PFSK-1 (cell line): ENCODE data around the gene NIM1K.

Experiments used
- FOXP2 ChIP-seq: optimal IDR thresholded peaks from 2 replicates; pipeline ENCODE3; 2011; ENCODE audit warnings: borderline replicate concordance, control low read depth, inconsistent platforms; ENCODE audit not compliant: insufficient read depth; ENCODE audit errors: extremely low read length, extremely low read depth
- POLR2AphosphoS5 ChIP-seq: IDR thresholded peaks from 2 replicates; pipeline ENCODE4 v1.6.1; 2012; ENCODE audit warnings: low read depth, mild to moderate bottlenecking, control low read depth, low read length, moderate library complexity
- SIN3A ChIP-seq: IDR thresholded peaks from 2 replicates; pipeline ENCODE4 v1.6.1; 2012; ENCODE audit warnings: mild to moderate bottlenecking, low read length, moderate library complexity, borderline replicate concordance; ENCODE audit not compliant: insufficient read depth
- TAF1 ChIP-seq: IDR thresholded peaks from 2 replicates; pipeline ENCODE4 v1.6.1; 2012; ENCODE audit warnings: low read length, control low read depth, borderline replicate concordance; ENCODE audit not compliant: insufficient read depth
- TF ChIP-seq, protein P1 (sequence below), 2 experiments: IDR thresholded peaks; 2 replicates each; pipeline versions ENCODE4 v1.6.1 to v1.8.0; 2011 to 2012; ENCODE audit warnings: low read depth in 2 of 2, low read length in 2 of 2, control low read depth in 1 of 2, inconsistent platforms in 1 of 2, mild to moderate bottlenecking in 1 of 2, moderate library complexity in 1 of 2; ENCODE audit not compliant: insufficient read depth in 1 of 2

Gene NIM1K

DNA sequence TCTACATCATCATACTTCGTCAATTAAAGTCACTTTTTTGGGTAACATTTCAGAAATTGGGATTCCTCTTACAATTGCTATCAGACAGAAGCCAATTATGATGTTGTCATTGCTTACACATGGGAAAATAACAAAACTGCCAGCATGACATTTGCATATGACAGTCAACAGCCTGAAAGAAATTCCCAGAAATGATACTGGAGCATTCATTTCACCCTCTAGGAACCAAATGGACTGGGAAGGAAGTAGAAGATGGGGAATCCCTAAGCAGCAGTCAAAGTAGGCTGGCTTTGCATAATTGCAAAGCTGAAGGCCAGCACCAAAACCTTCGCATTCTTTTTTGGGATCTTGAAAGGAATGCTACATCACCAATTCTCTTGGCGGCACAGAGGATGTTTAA, 110.5 kb downstream of the NIM1K start:
- no peak for TF ChIP-seq FOXP2
- TF ChIP-seq POLR2AphosphoS5 = no peak
- TF ChIP-seq, protein P1, sequence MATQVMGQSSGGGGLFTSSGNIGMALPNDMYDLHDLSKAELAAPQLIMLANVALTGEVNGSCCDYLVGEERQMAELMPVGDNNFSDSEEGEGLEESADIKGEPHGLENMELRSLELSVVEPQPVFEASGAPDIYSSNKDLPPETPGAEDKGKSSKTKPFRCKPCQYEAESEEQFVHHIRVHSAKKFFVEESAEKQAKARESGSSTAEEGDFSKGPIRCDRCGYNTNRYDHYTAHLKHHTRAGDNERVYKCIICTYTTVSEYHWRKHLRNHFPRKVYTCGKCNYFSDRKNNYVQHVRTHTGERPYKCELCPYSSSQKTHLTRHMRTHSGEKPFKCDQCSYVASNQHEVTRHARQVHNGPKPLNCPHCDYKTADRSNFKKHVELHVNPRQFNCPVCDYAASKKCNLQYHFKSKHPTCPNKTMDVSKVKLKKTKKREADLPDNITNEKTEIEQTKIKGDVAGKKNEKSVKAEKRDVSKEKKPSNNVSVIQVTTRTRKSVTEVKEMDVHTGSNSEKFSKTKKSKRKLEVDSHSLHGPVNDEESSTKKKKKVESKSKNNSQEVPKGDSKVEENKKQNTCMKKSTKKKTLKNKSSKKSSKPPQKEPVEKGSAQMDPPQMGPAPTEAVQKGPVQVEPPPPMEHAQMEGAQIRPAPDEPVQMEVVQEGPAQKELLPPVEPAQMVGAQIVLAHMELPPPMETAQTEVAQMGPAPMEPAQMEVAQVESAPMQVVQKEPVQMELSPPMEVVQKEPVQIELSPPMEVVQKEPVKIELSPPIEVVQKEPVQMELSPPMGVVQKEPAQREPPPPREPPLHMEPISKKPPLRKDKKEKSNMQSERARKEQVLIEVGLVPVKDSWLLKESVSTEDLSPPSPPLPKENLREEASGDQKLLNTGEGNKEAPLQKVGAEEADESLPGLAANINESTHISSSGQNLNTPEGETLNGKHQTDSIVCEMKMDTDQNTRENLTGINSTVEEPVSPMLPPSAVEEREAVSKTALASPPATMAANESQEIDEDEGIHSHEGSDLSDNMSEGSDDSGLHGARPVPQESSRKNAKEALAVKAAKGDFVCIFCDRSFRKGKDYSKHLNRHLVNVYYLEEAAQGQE (IDR thresholded peaks at IDR 0.05; ENCODE audit: insufficient read depth in 1 of 2, low read depth in 2 of 2, low read length in 2 of 2) = no peak
- TF ChIP-seq SIN3A = no peak
- no peak for TF ChIP-seq TAF1

DNA sequence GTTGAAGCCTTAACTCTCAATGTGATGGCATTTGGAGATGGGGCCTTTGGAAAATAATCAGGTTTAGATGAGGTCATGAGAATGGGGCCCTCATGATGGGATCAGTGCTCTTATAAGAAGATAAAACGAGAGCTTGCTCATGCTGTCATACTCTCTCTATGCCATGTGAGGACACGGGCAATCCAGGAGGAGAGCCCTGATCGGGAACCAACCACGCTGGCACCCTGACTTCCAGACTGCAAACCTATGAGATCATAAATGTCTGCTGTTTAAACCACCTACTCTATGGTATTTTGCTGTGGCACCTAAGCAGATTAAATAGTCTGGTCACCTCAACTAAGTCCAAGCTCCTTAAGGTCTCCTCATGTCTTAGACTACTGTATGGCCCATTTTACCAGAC, 111.2 kb downstream of the NIM1K start:
- TF ChIP-seq FOXP2 (no peak), SIN3A (no peak), TAF1 (no peak), POLR2AphosphoS5 (no peak)
- TF ChIP-seq, protein P1 (IDR thresholded peaks at IDR 0.05; ENCODE audit: insufficient read depth in 1 of 2, low read depth in 2 of 2, low read length in 2 of 2) = no peak

DNA sequence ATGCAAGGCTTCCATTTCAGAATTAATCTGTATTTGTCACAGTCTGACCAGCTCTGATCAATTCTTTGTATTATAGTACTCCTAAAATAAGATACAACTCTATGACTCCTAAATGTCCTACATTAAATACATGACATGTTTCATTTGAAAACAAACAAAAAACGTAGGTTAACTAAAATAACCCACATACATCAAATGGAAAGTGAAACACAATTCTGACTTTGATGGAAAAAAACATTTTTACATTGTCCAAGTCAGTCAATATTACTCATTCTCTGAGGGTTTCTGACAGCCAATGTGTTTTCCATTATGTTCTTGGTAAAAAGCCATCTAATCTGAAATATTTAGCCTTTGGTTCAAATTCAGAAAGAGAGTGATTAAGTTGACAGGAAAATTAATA, 112.5 kb downstream of the NIM1K start:
- TF ChIP-seq TAF1 (no peak), FOXP2 (no peak), POLR2AphosphoS5 (no peak), SIN3A (no peak)
- TF ChIP-seq, protein P1 (IDR thresholded peaks at IDR 0.05; ENCODE audit: insufficient read depth in 1 of 2, low read depth in 2 of 2, low read length in 2 of 2) = no peak

DNA sequence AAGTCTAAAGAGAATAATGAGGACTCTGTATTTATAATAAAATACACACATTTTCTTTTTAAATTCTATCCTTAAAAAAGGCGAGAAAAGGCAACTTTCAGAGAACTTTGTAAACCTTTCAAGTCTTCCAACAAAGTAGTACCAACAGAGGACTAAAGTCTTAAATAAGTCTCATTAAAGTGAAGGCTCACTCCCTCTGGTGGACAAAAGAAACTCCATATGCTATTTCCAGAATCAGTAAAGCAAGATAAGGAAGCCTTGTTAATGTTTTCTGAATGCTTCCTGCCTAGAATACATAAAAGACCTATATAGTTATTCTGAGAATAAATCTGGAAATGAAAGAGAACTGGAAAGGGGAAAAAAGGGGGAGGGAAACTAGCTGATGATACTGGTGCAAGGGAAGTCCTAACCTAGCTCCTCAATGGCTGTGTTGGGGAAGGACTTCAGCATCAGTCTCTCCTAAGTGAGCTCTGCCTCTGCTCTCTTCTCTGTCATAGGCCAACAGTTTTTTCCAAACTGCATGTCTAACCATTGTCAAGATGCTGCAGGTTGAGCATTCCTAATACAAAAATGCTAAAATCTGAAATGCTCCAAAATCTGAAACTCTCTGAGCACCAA, 114.0 kb downstream of the NIM1K start:
- TF ChIP-seq, protein P1 (IDR thresholded peaks at IDR 0.05; ENCODE audit: insufficient read depth in 1 of 2, low read depth in 2 of 2, low read length in 2 of 2) = no peak
- TF ChIP-seq TAF1 (no peak), POLR2AphosphoS5 (no peak), FOXP2 (no peak), SIN3A (no peak)

DNA sequence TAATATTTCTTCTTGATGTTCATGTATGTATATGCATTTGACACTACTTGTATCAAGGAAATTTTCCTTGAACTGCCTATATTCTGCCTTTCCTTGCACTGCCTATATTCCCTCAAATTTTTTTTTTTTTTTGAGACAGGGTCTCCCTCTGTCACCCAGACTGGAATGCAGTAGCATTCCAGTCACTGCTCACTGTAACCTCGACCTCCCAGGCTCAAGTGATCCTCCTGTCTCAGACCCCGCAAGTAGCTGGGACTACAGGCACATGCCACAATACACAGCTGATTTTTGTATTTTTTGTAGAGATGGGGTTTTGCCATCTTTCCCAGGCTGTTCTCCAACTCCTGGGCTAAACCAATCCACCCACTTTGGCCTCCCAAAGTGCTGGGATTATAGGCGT, 117.1 kb downstream of the NIM1K start:
- TF ChIP-seq FOXP2 (no peak), POLR2AphosphoS5 (no peak), SIN3A (no peak), TAF1 (no peak)
- TF ChIP-seq, protein P1 (IDR thresholded peaks at IDR 0.05; ENCODE audit: insufficient read depth in 1 of 2, low read depth in 2 of 2, low read length in 2 of 2) = no peak
